Liver (tissue), 3 donors: ENCODE measurements around the gene RNF145.

Experiments
- CTCF ChIP-seq: fragments of 150-350 bp; IDR thresholded peaks from 2 replicates; pipeline ENCODE4 v1.5.1; 2017; ENCODE audit warnings: improper control_type of control experiment, low read depth, low read length; ENCODE audit not compliant: missing input control
- GABPA ChIP-seq, 2 donors: IDR thresholded peaks in 1 of 2; conservative IDR thresholded peaks in 1 of 2; 2 replicates each; pipeline ENCODE4 v1.6.1; 2016; ENCODE audit warnings: antibody characterized with exemption in 2 of 2, mild to moderate bottlenecking in 1 of 2, moderate library complexity in 1 of 2
- JUND ChIP-seq, 2 donors: IDR thresholded peaks; 2 replicates each; pipeline ENCODE4 v1.6.1; 2016; ENCODE audit warnings: antibody characterized with exemption in 2 of 2
- MAX ChIP-seq: IDR thresholded peaks from 2 replicates; pipeline ENCODE4 v1.6.1; 2016; ENCODE audit warnings: antibody characterized with exemption
- RAD21 ChIP-seq, 2 donors: IDR thresholded peaks; 2 replicates each; pipeline ENCODE4 v1.6.1; 2016; ENCODE audit warnings: antibody characterized with exemption in 2 of 2, mild to moderate bottlenecking in 2 of 2
- REST ChIP-seq: IDR thresholded peaks from 2 replicates; pipeline ENCODE4 v1.6.1; 2016; ENCODE audit warnings: antibody characterized with exemption, mild to moderate bottlenecking
- SP1 ChIP-seq: IDR thresholded peaks from 2 replicates; pipeline ENCODE4 v1.6.1; 2018; ENCODE audit warnings: antibody characterized with exemption, mild to moderate bottlenecking
- donor health status: healthy.
- donor health status: healthy.

- TF ChIP-seq CTCF (no peak), RAD21 (IDR thresholded peaks at IDR 0.05) (no peak), GABPA (IDR thresholded peaks at IDR 0.05 in 1 of 2, conservative IDR thresholded peaks at IDR 0.05 in 1 of 2) (no peak), JUND (IDR thresholded peaks at IDR 0.05) (no peak), REST (no peak), MAX (no peak), SP1 (no peak)
These were observed 42.9 kb downstream of the RNF145 start for GRCh38 chr5:159166416-159166815.
